Activated CD4-positive, alpha-beta T cell treated with anti-CD3 and anti-CD28 coated beads, Interleukin-10, Interleukin-2, amounts not matched to agents 100 ng/mL and 50 ng/mL, durations not matched to agents 16 hours and 8 hours (primary cell): ENCODE data around the gene LYRM4.

Experiments
- DNase-seq: peaks from one replicate; pipeline ENCODE4 v3.0.0-alpha.2; 2020

Gene LYRM4

DNA sequence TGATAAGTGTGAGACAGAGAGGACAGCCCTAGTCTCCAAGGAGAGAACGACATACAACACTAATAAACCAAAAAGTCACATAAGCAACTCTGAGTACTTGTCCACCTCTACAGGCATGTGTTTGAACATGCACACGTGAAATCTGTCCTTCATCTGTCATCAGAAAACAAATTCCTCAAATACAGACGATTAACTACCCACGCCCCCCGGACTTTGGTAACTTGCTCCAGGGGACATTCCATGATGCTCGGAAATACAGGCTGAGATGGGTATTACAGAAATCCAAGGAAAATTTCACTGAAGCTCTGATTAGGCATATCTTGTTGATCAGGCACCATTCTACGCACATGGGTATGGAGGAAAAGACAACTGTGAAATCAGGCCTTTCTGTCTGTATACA lies 57.8 kb downstream of the LYRM4 start:
- DNase-seq: no peak

DNA sequence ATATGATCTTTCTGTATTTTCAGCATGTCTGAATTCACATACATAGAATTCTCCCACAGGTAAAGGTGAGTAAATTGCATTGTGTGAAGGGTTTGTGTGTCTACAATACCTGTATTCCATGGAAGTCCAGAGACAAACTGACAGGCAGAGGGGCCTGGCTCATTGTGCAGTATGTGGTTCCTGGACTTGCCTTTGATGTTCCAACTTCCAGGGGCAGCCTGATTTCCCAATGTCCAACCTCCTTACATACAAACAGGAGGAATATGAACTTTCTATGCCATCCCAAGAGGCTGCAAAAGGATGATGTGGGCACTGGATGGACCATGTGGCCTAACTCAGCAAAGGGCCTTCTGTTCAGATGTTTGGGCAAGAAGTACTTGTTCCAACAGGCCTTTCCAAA lies 58.5 kb downstream of the LYRM4 start:
- no peak for DNase-seq

DNA sequence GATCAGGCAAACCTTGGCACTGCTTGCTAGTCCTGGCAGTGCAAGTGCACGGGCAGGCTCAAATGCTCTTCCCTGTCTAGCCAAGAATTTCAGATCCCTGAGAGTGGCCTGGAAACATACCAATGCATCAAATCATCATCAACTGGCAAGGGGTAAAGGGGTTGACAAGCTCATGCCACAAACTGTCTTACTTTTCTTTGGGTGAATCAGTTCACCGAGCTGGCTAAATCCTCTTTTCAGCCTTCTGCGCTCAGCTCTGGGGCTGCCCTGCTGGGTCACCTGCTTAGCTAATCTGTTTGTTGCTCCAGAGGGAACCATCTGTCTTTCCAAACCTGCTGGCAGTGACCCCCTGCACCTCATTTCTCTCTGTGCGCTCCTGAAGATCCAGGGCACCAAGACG lies 59.5 kb downstream of the LYRM4 start:
- no peak for DNase-seq

DNA sequence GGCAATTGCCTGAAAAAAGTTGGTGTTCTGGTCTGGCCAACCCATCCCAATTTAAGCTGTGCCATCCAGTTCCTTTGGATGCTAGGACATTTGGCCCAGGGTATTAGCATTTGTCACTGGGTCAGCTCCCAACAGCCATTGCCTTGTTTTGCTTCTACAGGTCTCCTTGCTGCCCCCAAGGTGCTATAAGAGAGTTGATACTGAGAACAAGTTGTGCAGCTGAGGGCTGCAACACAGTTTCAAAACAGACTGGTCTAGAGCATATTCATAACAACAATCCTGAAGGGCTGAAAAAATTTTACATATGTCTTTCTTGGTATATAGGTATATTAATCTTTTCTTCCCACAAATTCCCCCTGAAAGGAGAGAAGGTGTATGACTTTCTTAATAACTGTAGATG lies 61.0 kb downstream of the LYRM4 start:
- DNase-seq: peak; percentile 14

DNA sequence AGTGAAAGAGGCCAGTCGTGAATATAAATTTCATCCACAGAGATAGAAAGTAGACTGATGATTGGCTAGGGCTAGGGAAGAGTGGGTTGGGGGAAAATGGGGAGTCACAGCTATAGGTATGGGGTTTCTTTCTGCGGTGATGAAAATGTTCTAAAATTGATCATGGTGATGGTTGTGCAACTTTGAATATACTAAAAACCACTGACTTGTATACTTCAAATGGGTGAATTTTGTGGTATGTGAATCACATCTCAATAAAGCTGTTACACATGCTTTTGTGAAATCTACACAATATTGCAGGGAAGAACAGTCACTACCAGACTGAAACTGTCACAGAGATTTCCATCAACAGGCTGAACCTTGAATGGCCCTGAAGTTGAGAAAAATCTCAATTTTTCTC lies 61.5 kb downstream of the LYRM4 start:
- DNase-seq: peak; percentile 77

DNA sequence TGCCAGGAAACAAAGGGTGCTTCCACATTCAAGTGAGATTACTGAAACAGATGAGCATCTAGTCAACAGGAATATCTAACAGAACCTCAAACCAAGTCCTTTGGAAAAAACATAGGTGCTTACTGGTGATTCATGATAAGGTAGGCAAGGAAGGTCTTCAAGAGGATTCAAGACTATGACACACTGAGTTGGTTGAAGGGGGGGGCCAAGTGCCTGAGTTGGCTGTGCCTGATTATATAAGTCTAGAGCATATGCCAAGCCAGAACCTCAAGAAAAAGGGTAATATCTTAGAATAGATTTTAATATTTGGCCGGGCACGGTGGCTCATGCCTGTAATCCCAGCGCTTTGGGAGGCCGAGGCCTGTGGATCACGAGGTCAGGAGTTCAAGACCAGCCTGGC lies 63.7 kb downstream of the LYRM4 start:
- no peak for DNase-seq

DNA sequence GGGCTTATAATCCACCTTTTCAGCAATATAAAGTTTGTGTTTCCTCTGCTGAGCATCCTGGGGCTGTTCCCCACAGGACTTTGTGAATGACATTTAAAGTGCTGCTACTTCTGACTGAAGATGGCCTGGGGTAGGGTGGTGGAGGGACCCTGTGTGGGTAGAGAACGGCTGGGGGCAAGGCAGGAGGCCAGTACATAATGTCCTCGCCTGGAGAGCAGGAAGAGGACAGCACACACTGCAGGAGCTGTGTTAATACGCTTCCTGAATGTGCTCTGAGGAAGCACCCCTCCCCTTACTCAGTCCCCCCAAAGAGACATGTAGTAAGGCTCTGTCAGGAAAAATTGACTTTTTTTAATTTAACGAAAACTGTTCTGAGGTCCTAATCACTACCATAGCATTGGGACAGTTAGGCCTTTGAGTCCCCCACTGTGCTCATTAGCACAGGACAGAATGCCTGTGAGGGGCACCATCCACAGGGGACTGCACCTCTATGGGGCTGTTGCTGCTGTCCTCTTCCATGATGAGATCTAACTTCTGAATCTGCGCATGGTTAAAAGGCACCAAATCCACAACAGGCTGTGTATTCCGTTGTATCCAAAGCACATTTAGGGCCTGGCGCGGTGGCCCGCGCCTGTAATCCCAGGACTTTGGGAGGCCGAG lies 68.5 kb downstream of the LYRM4 start:
- DNase-seq: no peak

DNA sequence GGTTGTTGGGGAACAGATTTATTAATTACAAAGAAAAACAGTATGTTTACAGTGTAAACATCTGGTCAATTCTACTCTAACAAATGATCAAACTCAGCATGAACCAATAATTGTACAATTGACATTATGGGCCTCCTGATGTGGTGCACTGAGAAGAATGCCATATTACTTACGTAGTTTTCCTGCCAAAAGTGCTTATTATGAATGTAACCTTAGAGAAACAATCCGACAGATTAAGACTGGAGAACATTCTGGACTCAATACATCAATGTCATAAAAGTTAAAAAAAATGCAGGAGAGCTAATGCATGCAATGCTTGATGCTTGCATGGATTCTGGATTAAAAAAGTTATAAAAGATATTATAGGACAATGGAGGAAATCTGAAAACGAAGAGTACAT lies 69.0 kb downstream of the LYRM4 start:
- no peak for DNase-seq

DNA sequence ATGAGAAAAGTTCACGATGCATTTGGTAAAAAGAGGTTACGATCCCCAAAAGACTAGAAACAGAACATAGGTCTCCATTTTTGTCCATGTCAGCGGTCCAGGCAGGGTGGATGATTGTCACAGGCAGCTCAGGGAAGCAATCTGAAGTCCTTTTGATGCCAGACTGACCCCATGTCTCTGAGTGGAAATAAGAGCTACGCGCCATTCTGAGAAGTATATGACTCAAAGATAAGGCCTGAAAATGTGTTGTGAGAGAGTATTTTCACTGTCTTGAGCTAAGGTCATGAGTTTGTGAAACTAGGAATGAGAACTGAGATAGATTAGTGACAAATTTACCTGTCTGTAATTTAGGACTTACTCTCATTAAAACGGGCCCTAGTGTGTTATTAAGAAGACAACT lies 69.5 kb downstream of the LYRM4 start:
- no peak for DNase-seq

DNA sequence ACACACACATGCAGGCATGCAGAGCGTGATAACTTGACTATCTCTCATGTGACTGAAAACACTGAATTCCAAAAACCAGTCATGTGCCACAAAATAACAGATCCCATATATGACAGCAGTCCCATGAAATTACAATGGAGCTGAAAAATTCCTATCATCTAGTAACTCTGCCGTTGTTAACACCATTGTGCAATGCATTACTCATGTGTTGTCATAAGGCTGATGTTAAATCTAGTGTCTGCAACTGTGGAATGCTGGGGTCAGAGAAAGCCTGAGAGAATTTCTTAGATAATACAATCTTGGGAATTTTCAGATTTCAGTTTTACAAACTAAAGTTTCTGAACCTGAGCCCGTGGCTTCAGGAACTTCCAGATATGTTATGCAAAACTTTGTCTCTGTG lies 70.2 kb downstream of the LYRM4 start:
- DNase-seq: no peak

DNA sequence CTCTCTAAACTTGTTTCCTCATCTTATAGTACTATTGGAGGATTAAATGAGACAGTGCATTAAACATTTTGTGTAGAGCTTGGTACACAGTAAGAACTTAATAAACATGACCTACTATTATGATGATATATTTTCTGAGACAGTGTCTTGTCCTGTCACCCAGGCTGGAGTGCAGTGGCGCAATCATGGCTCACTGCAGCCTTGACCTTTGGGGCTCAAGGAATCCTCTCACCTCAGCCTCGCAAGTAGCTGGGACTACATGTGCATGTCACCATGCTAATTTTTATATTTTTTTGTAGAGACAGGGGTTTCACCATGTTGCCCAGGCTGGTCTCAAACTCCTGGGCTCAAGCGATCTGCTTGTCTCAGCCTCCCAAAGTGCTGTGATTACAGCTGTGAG lies 72.1 kb downstream of the LYRM4 start:
- DNase-seq: no peak

DNA sequence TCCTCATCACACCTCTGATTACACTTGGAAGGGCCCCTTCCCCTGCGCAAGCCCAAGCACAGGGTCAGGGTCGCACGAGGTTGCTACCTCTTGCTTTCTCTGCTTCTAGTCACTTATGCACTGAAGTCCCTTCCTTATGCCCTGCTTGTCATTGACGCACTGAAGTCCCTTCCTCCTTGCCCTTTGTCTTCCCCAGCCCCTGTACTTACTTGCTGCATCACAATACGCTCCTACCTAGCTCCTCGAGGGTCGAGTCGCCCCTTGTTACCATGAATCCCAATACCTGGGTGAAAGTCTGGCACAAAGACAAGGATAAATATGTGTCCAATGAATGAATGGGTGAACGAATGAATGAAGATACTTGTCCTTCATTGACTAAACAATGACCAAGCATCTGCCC lies 75.9 kb downstream of the LYRM4 start:
- no peak for DNase-seq

DNA sequence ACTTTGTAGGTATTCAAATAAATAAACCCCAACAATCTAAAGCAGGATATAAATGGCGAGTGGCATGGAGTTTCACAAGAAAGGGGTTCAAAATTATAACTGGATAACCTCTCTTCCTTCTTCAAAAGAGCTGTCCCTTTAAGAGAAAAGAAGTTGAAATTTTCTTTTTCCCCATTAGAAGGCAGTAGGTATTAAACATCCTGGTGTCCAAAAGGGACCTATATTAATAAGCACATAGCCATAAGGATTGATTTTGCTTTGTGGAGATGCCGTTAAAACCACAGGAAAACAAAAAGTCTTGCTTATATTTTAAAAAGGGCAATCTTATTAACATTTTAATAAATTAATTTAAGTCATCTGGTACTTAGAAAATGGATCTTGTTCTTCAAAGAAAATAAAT lies 76.5 kb downstream of the LYRM4 start:
- no peak for DNase-seq

DNA sequence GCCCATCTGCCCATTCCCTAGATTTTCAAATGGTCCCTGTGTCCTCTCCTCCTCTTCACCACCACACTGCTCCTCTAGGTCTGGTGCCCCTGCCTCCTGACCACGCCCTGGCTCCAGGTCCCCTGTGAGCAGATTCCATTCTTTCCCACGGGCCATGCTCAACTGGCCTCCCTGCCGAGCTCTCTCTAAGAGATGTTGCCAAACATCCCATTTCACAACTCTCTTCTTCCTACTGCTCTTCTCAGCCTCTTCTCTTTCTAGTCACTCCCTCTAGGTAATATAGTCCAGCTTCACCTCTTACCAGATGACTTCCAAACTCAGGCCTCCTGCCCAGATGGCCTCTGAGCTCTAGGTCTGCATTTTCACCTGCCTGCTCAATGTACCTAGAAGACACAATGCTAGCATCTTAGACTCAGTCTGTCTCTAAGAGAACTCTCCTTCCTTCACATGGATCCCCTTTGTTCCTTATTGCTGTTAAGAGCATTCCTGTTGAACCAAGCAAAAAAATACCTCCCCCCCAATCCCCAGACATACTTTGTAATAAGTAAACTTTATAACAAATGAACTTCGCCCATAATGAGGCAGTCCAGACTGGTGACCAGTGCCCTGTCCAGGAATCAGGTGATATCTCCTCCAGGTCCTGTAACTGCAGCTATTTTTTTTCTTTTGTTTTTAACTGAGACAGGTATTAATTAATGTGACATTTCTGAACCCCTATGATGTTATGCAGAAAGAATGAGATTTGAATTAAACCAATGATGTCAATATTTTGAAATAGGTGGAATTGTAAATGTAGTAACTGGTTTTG lies 79.0 kb downstream of the LYRM4 start:
- DNase-seq: no peak

DNA sequence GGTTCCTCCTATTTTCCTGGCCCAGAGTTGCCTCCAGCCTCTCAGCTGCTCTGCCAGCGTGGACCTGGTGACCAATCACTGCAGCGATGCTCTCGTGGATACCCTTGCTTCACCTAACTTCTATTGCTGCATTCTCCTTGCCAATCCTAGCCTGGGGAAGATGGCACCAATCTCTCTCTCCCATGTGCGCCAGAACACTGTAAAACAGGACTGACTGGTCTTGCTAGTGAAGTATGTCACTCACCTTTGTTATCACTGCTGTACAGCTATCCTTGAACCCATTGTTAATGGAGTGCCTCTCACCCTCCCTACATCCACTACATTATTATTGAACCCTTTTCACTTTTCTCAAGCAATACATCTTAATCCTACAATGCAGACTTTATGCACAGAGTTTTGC lies 80.1 kb downstream of the LYRM4 start:
- no peak for DNase-seq

DNA sequence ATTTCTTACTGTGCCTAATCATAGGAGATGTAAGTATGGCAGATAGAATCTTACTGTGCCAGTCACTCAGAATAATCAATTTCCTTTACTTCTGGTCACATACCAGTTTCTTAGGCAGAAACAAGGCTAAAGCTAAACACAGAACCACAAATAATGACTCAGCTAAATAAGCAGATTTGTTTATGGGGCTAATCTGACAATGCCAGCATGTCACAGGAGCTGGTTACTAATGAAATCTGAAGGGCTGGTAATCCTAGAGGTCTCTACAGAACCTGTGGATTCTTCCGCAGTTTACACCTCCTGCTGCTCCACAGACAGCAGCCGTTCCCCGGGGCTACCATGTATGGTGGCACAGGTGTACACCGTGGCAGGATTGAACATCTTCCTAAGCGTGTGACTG lies 80.8 kb downstream of the LYRM4 start:
- no peak for DNase-seq

DNA sequence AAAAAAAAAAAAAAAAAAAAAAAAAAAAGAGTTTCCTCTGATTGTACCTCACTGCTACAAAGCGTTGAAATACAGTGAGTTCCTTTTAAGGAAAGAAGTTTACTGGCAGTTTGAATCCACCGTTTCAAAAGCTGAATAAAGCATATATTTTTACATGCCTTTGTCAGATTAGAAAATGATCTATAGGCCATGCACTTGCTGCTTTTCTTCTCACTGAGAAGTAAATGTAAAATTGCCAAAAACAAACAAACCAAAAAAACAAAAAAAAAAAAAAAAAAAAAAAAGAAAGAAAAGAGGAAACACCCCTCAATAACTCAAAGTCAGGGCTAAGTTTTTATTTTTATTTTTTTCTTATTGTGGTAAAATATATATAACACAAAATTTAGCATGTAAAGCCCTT lies 81.9 kb downstream of the LYRM4 start:
- no peak for DNase-seq

DNA sequence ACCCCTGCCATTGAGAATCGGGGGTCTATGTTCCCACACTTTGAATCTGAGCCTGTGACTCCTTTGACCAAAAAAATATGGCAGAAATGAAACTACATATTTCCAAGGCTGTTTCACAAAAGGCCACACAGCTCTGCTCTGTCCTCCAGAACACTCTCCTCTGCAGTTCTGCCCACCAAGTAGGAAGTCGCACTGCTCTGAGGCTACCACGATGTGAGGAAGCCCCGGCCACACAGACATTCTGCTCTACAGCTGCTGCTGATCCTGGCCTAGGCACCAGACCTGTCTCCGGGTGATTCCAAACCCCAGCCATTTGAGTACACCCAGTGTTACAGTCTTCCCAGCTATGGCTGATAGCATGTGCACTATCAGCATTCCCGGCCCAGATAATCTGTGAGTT lies 85.1 kb downstream of the LYRM4 start:
- no peak for DNase-seq

DNA sequence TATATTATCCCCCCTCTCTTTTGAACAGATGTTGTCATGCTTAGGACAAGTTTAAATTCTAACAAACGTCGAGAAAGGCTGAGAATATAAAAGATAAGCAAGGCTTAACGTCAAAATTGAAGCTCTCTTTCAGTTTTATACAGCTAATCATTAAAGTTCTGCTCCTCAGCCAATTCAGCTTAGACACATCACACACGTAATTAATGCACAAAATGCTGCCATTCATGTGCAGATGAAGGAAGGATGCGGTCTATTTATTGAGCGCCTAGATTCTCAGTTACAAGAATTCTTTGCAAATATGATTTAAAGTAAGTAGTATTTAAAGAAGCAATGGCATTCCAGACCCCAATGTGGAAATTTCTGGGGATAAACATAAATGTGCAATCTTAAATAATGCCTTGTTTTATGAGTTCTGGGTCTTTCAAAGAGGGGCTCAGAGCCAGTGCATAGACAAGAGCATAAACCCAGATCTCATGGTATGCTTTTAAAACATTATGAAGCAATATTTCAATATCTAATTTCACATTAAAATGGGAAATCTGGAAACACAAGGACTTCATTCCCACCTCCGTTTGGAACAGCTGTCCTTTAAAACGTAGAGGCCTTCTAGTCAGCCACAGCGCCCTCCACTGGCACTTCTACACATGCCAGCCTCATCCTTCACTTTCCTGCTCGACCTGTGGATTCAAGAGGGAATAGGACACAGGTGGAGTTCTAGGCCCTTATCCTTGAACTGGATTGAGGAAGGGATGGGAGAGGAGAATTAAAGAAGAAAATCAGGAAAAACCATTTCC lies 85.8 kb downstream of the LYRM4 start:
- DNase-seq: no peak

DNA sequence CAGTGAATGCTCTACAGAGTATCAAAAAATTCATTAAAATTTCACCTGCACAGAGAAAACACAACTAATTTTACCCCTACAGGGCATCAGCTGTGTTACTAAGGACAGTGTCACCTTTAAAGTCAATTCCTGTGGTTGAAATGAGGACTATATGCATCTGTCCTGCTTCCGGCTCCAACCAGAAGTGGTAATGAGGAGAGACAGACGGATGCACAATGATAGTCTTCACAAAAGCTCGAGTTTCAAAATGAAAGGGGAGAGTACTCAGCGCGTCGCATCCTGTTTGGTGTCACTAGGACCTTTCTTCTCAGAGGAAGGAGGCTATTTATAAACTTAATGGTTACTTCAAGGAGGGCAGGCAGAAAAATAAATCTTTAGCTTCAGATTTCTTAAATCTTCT lies 86.5 kb downstream of the LYRM4 start:
- DNase-seq: peak; percentile 88

DNA sequence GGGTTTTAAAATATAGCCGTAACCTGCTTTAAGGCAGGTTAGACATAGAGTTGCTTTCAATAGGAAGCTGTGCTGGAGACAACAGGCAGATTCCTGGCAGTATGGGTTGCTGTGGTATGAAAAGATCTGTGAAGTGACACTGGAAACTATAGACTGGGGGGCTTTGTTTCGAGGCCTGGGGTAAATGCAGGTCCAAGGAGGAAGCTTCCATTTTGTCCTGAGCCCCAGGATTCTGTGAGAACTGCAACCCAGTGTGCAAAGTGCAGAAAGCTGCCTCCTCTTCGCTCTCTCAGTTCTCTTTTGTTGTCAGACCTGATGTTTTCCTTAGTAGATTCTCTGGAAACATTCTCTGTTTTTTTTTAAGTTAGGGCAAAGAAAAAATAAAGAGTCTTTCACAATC lies 86.9 kb downstream of the LYRM4 start:
- DNase-seq: no peak

DNA sequence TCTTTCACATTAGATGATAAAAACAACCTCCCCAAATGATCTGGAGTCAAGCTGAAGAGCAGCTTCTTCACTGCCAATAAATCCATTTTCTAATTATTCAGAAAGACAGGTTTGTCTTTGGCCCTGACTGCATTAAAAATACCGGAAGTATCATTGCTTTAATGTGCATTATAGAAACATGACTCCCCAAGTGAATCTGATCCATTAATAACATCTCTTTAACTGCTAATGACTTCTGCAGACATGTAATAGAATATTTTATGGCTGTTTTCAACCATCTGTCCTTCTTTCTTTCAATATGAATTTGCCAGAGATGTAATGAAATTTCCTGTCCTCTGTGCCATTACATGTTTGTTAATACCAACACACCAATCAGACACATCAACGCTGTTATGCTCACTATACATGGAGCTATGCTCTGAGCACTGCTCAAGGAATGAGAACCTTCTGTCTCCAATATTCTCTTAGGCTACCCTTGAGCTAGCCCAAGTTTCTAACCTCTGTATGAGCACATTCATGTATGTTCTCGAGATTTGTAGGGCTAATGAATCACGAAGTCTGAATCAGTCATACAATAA lies 87.8 kb downstream of the LYRM4 start:
- DNase-seq: no peak

DNA sequence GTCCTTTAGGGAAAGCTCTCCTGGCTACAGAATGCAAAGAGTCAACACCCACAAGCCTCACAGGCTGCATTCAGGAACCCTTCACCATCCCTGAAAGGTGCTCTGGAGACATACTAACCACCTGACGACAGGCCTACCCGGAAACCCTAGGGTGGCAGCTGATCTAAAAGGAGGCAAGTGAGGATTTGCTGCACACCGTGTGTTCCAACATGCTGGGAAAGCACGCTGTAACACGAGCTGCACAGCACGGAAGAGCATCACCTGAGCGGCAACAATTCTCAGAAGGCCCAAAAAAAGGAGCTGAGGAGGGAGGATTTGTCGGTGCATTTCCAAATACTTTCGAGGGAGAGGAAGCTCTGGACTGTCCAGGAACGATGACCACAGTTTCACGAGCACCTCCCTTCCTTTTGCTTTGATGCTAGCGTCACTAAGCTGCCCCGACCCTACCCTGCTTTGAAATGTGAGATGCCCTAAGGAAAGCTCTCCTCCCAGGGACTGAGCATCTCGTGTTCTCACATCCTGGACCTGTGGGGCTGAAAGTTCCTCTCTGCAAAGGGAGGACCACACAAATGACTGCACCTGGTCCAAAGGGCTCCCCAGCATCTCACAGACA lies 88.6 kb downstream of the LYRM4 start:
- no peak for DNase-seq
